ENCODE data around the gene RPL18. TPM values are rescaled to one million over a fixed set of nuclear protein-coding genes. Genes with fewer than 3 reads are reported as not detected.

Gene RPL18
- total and polyA plus RNA-seq, 9 of the 15 experiments (the other 6 are each of a cell fraction or from before 2014, with no cell fraction given) = 312 to 2,635 (median 1,653) TPM

DNA sequence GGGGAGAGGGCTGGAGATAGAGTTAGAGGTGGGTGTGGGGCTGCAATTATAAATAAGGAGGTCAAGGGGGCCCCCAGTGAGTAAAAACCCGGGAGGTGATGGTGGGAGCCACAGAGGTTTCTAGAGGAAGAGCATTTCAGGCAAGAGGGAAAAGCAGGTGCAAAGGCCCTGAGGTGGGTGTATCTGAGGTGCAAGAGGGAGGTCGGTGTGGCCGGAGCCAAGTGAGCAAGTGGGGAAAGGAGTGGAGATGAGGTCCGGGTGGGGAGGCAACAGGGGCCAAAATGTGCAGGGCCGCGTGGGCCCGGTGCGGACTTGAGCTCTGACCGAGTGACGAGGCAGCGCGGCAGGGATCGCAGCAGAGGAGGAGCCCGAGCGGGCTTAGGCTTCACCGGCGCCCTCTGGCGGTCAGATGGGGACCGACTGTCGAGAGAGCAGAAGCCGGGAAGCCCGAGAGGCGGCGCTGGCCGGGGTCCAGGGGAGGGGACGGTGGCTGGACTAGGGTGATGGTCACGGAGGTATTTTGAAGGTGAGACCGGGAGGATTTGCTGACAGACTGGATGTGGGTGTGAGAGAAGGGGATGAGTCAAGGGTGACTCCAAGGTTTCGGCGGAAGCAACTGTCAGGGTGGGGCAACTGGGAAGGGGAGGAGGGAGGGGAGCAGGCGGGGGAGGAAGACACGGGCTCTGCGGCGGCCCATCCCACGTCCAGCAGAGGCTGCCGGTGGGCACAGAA, 30.1 kb downstream of the RPL18 start (continued):
- TF ChIP-seq, protein P1, sequence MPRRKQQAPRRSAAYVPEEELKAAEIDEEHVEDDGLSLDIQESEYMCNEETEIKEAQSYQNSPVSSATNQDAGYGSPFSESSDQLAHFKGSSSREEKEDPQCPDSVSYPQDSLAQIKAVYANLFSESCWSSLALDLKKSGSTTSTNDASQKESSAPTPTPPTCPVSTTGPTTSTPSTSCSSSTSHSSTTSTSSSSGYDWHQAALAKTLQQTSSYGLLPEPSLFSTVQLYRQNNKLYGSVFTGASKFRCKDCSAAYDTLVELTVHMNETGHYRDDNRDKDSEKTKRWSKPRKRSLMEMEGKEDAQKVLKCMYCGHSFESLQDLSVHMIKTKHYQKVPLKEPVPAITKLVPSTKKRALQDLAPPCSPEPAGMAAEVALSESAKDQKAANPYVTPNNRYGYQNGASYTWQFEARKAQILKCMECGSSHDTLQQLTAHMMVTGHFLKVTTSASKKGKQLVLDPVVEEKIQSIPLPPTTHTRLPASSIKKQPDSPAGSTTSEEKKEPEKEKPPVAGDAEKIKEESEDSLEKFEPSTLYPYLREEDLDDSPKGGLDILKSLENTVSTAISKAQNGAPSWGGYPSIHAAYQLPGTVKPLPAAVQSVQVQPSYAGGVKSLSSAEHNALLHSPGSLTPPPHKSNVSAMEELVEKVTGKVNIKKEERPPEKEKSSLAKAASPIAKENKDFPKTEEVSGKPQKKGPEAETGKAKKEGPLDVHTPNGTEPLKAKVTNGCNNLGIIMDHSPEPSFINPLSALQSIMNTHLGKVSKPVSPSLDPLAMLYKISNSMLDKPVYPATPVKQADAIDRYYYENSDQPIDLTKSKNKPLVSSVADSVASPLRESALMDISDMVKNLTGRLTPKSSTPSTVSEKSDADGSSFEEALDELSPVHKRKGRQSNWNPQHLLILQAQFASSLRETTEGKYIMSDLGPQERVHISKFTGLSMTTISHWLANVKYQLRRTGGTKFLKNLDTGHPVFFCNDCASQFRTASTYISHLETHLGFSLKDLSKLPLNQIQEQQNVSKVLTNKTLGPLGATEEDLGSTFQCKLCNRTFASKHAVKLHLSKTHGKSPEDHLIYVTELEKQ (CRISPR knock-in tag; IDR thresholded peaks at IDR 0.05) = no peak
- TF ChIP-seq, protein P2, sequence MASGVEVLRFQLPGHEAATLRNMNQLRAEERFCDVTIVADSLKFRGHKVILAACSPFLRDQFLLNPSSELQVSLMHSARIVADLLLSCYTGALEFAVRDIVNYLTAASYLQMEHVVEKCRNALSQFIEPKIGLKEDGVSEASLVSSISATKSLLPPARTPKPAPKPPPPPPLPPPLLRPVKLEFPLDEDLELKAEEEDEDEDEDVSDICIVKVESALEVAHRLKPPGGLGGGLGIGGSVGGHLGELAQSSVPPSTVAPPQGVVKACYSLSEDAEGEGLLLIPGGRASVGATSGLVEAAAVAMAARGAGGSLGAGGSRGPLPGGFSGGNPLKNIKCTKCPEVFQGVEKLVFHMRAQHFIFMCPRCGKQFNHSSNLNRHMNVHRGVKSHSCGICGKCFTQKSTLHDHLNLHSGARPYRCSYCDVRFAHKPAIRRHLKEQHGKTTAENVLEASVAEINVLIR (CRISPR knock-in tag; IDR thresholded peaks at IDR 0.05) = no peak
- no peak for TF ChIP-seq ZNF347 (CRISPR knock-in tag; IDR thresholded peaks at IDR 0.05; ENCODE audit: low read depth)
- TF ChIP-seq NR1H2 (CRISPR knock-in tag; IDR thresholded peaks at IDR 0.05) = peak; percentile 83
- no peak for TF ChIP-seq ZNF224 (CRISPR knock-in tag; IDR thresholded peaks at IDR 0.05)
- TF ChIP-seq ARHGAP35 (IDR thresholded peaks at IDR 0.05; ENCODE audit: partially characterized antibody) = peak; percentile 66
- peak; percentile 98 for TF ChIP-seq ADNP (tag; IDR thresholded peaks at IDR 0.05)
- no peak for TF ChIP-seq RBBP5 (IDR thresholded peaks at IDR 0.05; ENCODE audit: borderline replicate concordance, insufficient read depth, low read length, poor library complexity, severe bottlenecking)
- no peak for TF ChIP-seq BRCA1 (IDR thresholded peaks at IDR 0.05)
- TF ChIP-seq BRCA1 (CRISPR knock-in tag; IDR thresholded peaks at IDR 0.05) = no peak
- no peak for TF ChIP-seq TAF1 (IDR thresholded peaks at IDR 0.05; ENCODE audit: control insufficient read depth, extremely low read depth, insufficient read depth, low read length, severe bottlenecking)
- peak; percentile 95 for TF ChIP-seq NBN (IDR thresholded peaks at IDR 0.05; ENCODE audit: low read depth)
- no peak for TF ChIP-seq RBM17 (IDR thresholded peaks at IDR 0.05; ENCODE audit: borderline replicate concordance, low read depth, low read length)
- no peak for TF ChIP-seq SAP30 (IDR thresholded peaks at IDR 0.05; ENCODE audit: borderline replicate concordance, insufficient read depth, low read depth, low read length, poor library complexity, severe bottlenecking)
- peak; percentile 98 for TF ChIP-seq XRCC5 (IDR thresholded peaks at IDR 0.05; ENCODE audit: low read depth, low read length)
- TF ChIP-seq MECOM (CRISPR knock-in tag; IDR thresholded peaks at IDR 0.05) = no peak
- TF ChIP-seq, protein P3, sequence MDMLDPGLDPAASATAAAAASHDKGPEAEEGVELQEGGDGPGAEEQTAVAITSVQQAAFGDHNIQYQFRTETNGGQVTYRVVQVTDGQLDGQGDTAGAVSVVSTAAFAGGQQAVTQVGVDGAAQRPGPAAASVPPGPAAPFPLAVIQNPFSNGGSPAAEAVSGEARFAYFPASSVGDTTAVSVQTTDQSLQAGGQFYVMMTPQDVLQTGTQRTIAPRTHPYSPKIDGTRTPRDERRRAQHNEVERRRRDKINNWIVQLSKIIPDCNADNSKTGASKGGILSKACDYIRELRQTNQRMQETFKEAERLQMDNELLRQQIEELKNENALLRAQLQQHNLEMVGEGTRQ (CRISPR knock-in tag; IDR thresholded peaks at IDR 0.05) = no peak
- TF ChIP-seq SREBF1 (IDR thresholded peaks at IDR 0.05; ENCODE audit: borderline replicate concordance, low read depth, low read length) = no peak
- TF ChIP-seq KAT8 (IDR thresholded peaks at IDR 0.05; ENCODE audit: low read depth) = no peak
- 0 out of 2 replicates have a peak, but pooled peaks have one; percentile 22 for TF ChIP-seq RNF2 (IDR thresholded peaks at IDR 0.05)
- no peak for TF ChIP-seq CREBBP (IDR thresholded peaks at IDR 0.05; ENCODE audit: low read depth, low read length)
- TF ChIP-seq ZNF764 (CRISPR knock-in tag; IDR thresholded peaks at IDR 0.05; ENCODE audit: low read depth) = no peak
- TF ChIP-seq, protein P4, sequence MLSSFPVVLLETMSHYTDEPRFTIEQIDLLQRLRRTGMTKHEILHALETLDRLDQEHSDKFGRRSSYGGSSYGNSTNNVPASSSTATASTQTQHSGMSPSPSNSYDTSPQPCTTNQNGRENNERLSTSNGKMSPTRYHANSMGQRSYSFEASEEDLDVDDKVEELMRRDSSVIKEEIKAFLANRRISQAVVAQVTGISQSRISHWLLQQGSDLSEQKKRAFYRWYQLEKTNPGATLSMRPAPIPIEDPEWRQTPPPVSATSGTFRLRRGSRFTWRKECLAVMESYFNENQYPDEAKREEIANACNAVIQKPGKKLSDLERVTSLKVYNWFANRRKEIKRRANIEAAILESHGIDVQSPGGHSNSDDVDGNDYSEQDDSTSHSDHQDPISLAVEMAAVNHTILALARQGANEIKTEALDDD (IDR thresholded peaks at IDR 0.05) = no peak

Measured in K562 (cell line).